Stomach (tissue), 9 donors: ENCODE measurements around the gene SLFN12L. TPM values are rescaled to one million over a fixed set of nuclear protein-coding genes. Genes with fewer than 3 reads are reported as not detected.
"Not testable (repeated sequence)": the region's sequence is repeated elsewhere in the genome, so short reads cannot be mapped to it uniquely, and the experiment has no call there.

ENCODE experiments used
- DNase-seq, 2 donors: peaks; one replicate each; pipeline versions ENCODE4 v3.0.0 to v3.0.0-alpha.2; 2013 to 2019
- H3K27ac ChIP-seq, 5 donors: fragments of 200-600 bp in 4 of 5; sonication (generic) in 4 of 5; one replicate each; pipeline ENCODE4 v1.5.1; 2013 to 2019; ENCODE audit warnings: mild to moderate bottlenecking in 1 of 5, moderate library complexity in 1 of 5
- H3K27me3 ChIP-seq, 3 donors: fragments of 200-600 bp; sonication (generic); one replicate each; pipeline ENCODE4 v1.5.1; 2017 to 2019; ENCODE audit warnings: mixed run types in 1 of 3
- H3K36me3 ChIP-seq, 4 donors: fragments of 200-600 bp; sonication (generic); 1 replicate in 3 of 4; 2 replicates in 1 of 4; pipeline ENCODE4 v1.5.1; 2016 to 2019
- H3K4me1 ChIP-seq, 4 donors: fragments of 200-600 bp; sonication (generic); one replicate each; pipeline ENCODE4 v1.5.1; 2016 to 2019
- H3K4me3 ChIP-seq, 4 donors: fragments of 200-600 bp; sonication (generic) in 3 of 4; one replicate each; pipeline ENCODE4 v1.5.1; 2016 to 2019; ENCODE audit warnings: mild to moderate bottlenecking in 1 of 4
- H3K9me3 ChIP-seq, 4 donors: fragments of 200-600 bp; sonication (generic); one replicate each; pipeline ENCODE4 v1.5.1; 2016 to 2019
- EP300 ChIP-seq: sonication (generic); formaldehyde crosslinking; IDR thresholded peaks from one replicate; pipeline ENCODE4 v1.6.1; 2017; ENCODE audit warnings: antibody characterized with exemption
- POLR2A ChIP-seq, 4 donors: fragments of 450-650 bp; IDR thresholded peaks; one replicate each; pipeline ENCODE4 v1.6.1; 2016; ENCODE audit warnings: antibody characterized with exemption in 4 of 4, control low read depth in 2 of 4, mild to moderate bottlenecking in 1 of 4, moderate library complexity in 1 of 4
- POLR2AphosphoS5 ChIP-seq, 3 donors: sonication (generic); formaldehyde crosslinking; IDR thresholded peaks; one replicate each; pipeline ENCODE4 v1.6.1; 2016; ENCODE audit warnings: antibody characterized with exemption in 3 of 3
- WGBS, 5 donors: extraction: QIAGEN DNeasy Blood & Tissue Kit in 3 of 5; methylation state at CpG; one replicate each; pipeline versions ENCODE4 v1.1.5 to v1.1.7; 2013 to 2018; 5-methylcytosine and 5-hydroxymethylcytosine counted together
- intact Hi-C: fragments of 100-400 bp; cut with DNase I; formaldehyde crosslinking; loops from one replicate; pipeline ENCODE4 v1.15.1; 2023; ENCODE audit warnings: low total_unique reads
- polyA plus RNA-seq, 3 donors: library from polyadenylated mRNA; stranded (reverse); fragments of 200-250 nt; gene quantifications; one replicate each; pipeline ENCODE4 v1.2.3, GENCODE V29; 2013
- total RNA-seq, 5 donors: library from RNA; depleted of rRNA; stranded (reverse); fragments of >200 nt; gene quantifications; one replicate each; pipeline versions ENCODE4 v1.1.0 to v1.2.3, GENCODE V29; 2014 to 2016
- TF ChIP-seq, protein P1 (sequence below), 7 experiments: fragments of 450-650 bp in 4 of 7; fragments of 200-600 bp in 3 of 7; sonication (generic) in 3 of 7; IDR thresholded peaks; one replicate each; pipeline ENCODE4 v1.5.1; 2016 to 2019; ENCODE audit warnings: antibody characterized with exemption in 7 of 7, control low read depth in 2 of 7, mild to moderate bottlenecking in 1 of 7
- donor health status: healthy with polysubstance abuse.
- donor health status: Bipolar disorder and iron deficiency.
- donor health status: healthy.

Gene SLFN12L
- total and polyA plus RNA-seq, 8 donors, result 0.15 to 7.0 (median 1.7) TPM; not detected in 1

- DNase-seq, result no peak
- no peaks in the 10 kb centered on the region for H3K4me1 ChIP-seq
- H3K27ac ChIP-seq, result no peak overlapping the region
- H3K27me3 ChIP-seq, result peaks cover 0 to 29% (median 0%) of the 10 kb centered on the region in 3 donors
- TF ChIP-seq, protein P1, sequence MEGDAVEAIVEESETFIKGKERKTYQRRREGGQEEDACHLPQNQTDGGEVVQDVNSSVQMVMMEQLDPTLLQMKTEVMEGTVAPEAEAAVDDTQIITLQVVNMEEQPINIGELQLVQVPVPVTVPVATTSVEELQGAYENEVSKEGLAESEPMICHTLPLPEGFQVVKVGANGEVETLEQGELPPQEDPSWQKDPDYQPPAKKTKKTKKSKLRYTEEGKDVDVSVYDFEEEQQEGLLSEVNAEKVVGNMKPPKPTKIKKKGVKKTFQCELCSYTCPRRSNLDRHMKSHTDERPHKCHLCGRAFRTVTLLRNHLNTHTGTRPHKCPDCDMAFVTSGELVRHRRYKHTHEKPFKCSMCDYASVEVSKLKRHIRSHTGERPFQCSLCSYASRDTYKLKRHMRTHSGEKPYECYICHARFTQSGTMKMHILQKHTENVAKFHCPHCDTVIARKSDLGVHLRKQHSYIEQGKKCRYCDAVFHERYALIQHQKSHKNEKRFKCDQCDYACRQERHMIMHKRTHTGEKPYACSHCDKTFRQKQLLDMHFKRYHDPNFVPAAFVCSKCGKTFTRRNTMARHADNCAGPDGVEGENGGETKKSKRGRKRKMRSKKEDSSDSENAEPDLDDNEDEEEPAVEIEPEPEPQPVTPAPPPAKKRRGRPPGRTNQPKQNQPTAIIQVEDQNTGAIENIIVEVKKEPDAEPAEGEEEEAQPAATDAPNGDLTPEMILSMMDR (IDR thresholded peaks at IDR 0.05), result no peak
- TF ChIP-seq POLR2AphosphoS5 (IDR thresholded peaks at IDR 0.05), result no peak
- TF ChIP-seq POLR2A (IDR thresholded peaks at IDR 0.05), result no peak
- TF ChIP-seq EP300, result no peak
- peaks cover 0 to 32% (median 0%) of the 10 kb centered on the region in 4 donors for H3K9me3 ChIP-seq
- intact Hi-C loops, result no loop called here
- no peaks in the 10 kb centered on the region for H3K36me3 ChIP-seq
- no peak overlapping the region for H3K4me3 ChIP-seq
- 50 to 75% (median 68%) methylated on average over 2 of the region's 2 CpGs for WGBS, 5 donors
These were observed 61.1 kb downstream of the SLFN12L start for GRCh38 chr17:35476283-35476820.

- no peak for DNase-seq
- intact Hi-C loops, result no loop called here
- H3K36me3 ChIP-seq, result no peaks in the 10 kb centered on the region
- 81 to 89% (median 85%) methylated on average over 4 of the region's 4 CpGs for WGBS, 5 donors
- no peak overlapping the region for H3K27ac ChIP-seq
- no peak overlapping the region for H3K4me3 ChIP-seq
- peaks cover 0 to 12% (median 0%) of the 10 kb centered on the region in 4 donors for H3K9me3 ChIP-seq
- no peak for TF ChIP-seq POLR2A (IDR thresholded peaks at IDR 0.05)
- TF ChIP-seq, protein P1 (IDR thresholded peaks at IDR 0.05), result no peak
- no peak for TF ChIP-seq POLR2AphosphoS5 (IDR thresholded peaks at IDR 0.05)
- no peak for TF ChIP-seq EP300
- H3K4me1 ChIP-seq, result no peaks in the 10 kb centered on the region
- peaks cover 0 to under 1% (median 0%) of the 10 kb centered on the region in 3 donors for H3K27me3 ChIP-seq
These were observed 69.0 kb downstream of the SLFN12L start for GRCh38 chr17:35468475-35468874.

DNA sequence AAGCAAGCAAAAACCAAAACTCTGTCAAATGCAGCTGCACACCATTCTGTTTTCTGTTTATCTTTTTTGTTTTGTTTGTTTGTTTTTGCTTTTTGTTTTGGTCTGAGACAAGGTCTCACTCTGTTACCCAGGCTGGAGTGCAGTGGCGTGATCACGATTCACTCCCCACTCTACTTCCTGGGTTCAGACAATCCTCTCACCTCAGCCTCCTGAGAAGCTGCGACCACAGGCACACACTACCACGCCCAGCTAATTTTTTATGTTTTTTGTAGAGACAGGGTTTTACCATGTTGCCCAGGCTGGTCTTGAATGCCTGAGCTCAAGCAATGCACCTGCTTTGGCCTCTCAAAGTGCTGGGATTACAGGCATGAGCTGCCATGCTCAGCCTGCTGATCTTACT lies 69.7 kb downstream of the SLFN12L start:
- TF ChIP-seq POLR2AphosphoS5 (IDR thresholded peaks at IDR 0.05), result no peak
- TF ChIP-seq EP300, result no peak
- TF ChIP-seq, protein P1 (IDR thresholded peaks at IDR 0.05), result no peak
- TF ChIP-seq POLR2A (IDR thresholded peaks at IDR 0.05), result no peak
- 69 to 83% (median 77%) methylated on average over 4 of the region's 4 CpGs for WGBS, 5 donors
- H3K27me3 ChIP-seq, result peaks cover 0 to 7% (median 0%) of the 10 kb centered on the region in 3 donors
- H3K4me3 ChIP-seq, result no peak overlapping the region
- H3K4me1 ChIP-seq, result peaks cover 0 to 4% (median 2%) of the 10 kb centered on the region in 4 donors
- peaks cover 0 to 8% (median 0%) of the 10 kb centered on the region in 4 donors for H3K9me3 ChIP-seq
- H3K27ac ChIP-seq, result no peak overlapping the region
- intact Hi-C loops, result no loop called here
- no peaks in the 10 kb centered on the region for H3K36me3 ChIP-seq
- DNase-seq, result no peak

GRCh38 chr17:35460354-35460851 lies 77.1 kb downstream of the SLFN12L start:
- peaks cover 4 to 23% (median 12%) of the 10 kb centered on the region in 4 donors for H3K4me1 ChIP-seq
- 3 to 6% (median 4%) methylated on average over 12 to 44 of the region's 44 CpGs for WGBS, 5 donors
- DNase-seq, result peak; percentile 87 to 88
- peak overlapping the region in 4 of 5 donors; percentile 28 to 56 (median 56) for H3K27ac ChIP-seq
- H3K27me3 ChIP-seq, result peaks cover 0 to 29% (median 0%) of the 10 kb centered on the region in 3 donors
- peak in 2 of 3 donors; percentile 18 to 36 for TF ChIP-seq POLR2AphosphoS5 (IDR thresholded peaks at IDR 0.05)
- TF ChIP-seq, protein P1 (IDR thresholded peaks at IDR 0.05), result no peak
- no peaks in the 10 kb centered on the region for H3K9me3 ChIP-seq
- intact Hi-C loops, result no loop called here
- H3K36me3 ChIP-seq, result no peaks in the 10 kb centered on the region
- peak overlapping the region; percentile 29 to 41 (median 34) for H3K4me3 ChIP-seq

GRCh38 chr17:35454035-35454434 lies 83.4 kb downstream of the SLFN12L start:
- H3K27me3 ChIP-seq, result peaks cover 0 to 44% (median 0%) of the 10 kb centered on the region in 3 donors
- DNase-seq, H3K27ac ChIP-seq, H3K9me3 ChIP-seq, intact Hi-C loops, H3K4me1 ChIP-seq, H3K36me3 ChIP-seq, H3K4me3 ChIP-seq: not testable (repeated sequence)
- 85 to 88% (median 87%) methylated on average over 5 of the region's 5 CpGs for whole genome bisulfite sequencing, 5 donors
